ENCODE data around the gene MBD5. TPM values are rescaled to one million over a fixed set of nuclear protein-coding genes. Genes with fewer than 3 reads are reported as not detected.

The MBD5 gene
- total and polyA plus RNA-seq, 2 of the 4 experiments (the other 2 are of a cell fraction): 9.8 to 14.2 TPM

DNA sequence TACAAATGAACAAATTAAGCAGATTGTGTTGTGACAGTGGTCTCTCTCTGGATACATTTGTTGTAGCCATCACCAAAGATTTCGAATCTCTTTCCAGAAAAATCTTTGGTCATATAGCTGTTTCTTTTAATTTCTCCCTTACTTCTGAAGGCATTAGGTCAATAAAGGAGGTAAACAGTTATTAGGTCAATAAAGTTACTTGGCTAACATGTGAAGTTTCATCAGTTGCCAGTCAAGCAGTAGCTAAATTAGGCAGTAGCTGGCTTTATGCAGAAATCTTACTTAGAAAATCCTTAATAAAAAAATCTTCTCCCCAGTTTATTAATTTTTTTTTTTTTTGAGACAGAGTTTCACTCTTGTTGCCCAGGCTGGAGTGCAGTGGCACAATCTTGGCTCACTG lies 115.5 kb downstream of the MBD5 start:
- Histone ChIP-seq H2BK5ac (ENCODE audit: low read depth, low read length, poor library complexity, severe bottlenecking) (no peak overlapping the region), H2BK20ac (ENCODE audit: low read depth, low read length) (no peak overlapping the region), H3K4me2 (ENCODE audit: low read depth, low read length) (no peak overlapping the region), H3K18ac (ENCODE audit: low read depth, low read length) (no peak overlapping the region), H3K27ac (ENCODE audit: insufficient read depth, low read length) (no peak overlapping the region), H4K91ac (ENCODE audit: insufficient read depth, low read depth, low read length) (no peak overlapping the region), H3K14ac (replicated peaks; ENCODE audit: low read depth, low read length) (no peak overlapping the region), H3K36me3 (ENCODE audit: control insufficient read depth, insufficient read depth, low read length) (no peaks in the 10 kb centered on the region), H3K4me1 (ENCODE audit: control insufficient read depth, insufficient read depth, low read length) (peaks cover 2% of the 10 kb centered on the region), H3K9ac (ENCODE audit: low read depth, low read length) (no peak overlapping the region), H3K23ac (ENCODE audit: low read depth, low read length) (no peak overlapping the region), H4K8ac (ENCODE audit: low read depth in 2 of 2, low read length in 2 of 2) (no peak overlapping the region), H4K5ac (ENCODE audit: low read depth, low read length) (no peak overlapping the region), H2AK9ac (replicated peaks; ENCODE audit: low read depth, low read length, poor library complexity) (no peak overlapping the region), H2AK5ac (ENCODE audit: low read depth, low read length) (no peak overlapping the region), H3K9me1 (ENCODE audit: insufficient read depth, low read length) (no peaks in the 10 kb centered on the region), H4K20me1 (ENCODE audit: insufficient read depth, low read length) (no peaks in the 10 kb centered on the region), H3K9me3 (ENCODE audit: control insufficient read depth, insufficient read depth, low read length) (no peaks in the 10 kb centered on the region), H2BK120ac (ENCODE audit: low read depth, low read length) (no peak overlapping the region), H2BK15ac (ENCODE audit: low read depth, low read length) (no peak overlapping the region), H3K4ac (ENCODE audit: low read depth, low read length) (no peak overlapping the region), H3K27me3 (ENCODE audit: control insufficient read depth, insufficient read depth, low read length) (no peaks in the 10 kb centered on the region), H2AFZ (replicated peaks; ENCODE audit: low read length, poor library complexity) (no peak overlapping the region), H3K79me1 (ENCODE audit: low read depth in 1 of 2, low read length in 2 of 2) (peaks cover 3 to 17% of the 10 kb centered on the region in 2 experiments; a peak in 3 of 4 replicates), H3K56ac (ENCODE audit: extremely low read depth, insufficient read depth, low read length) (no peak overlapping the region), H3K4me3 (ENCODE audit: insufficient read depth, low read depth, low read length) (no peak overlapping the region)
- no peak for DNase-seq
- no TSS peak for BruUV-seq (replicated peaks)
- in situ Hi-C loops (cut with MboI; ENCODE audit: low sequenced_read_pairs): no loop called here
- dilution Hi-C loops (cut with HindIII; ENCODE audit: low sequenced_read_pairs, unreplicated experiment): no loop called here
- intact Hi-C loops (cut with micrococcal nuclease): loop anchor here (10.0 kb wide), 1 partner anchor 48 kb away; no protein-coding TSS in a partner anchor
- TF ChIP-seq POLR2A (IDR thresholded peaks at IDR 0.05; ENCODE audit: low read depth, low read length): no peak
- no peak for TF ChIP-seq RAD21 (IDR thresholded peaks at IDR 0.05; ENCODE audit: low read length)
- TF ChIP-seq NFE2L2 (IDR thresholded peaks at IDR 0.05; ENCODE audit: low read depth, low read length): no peak
- TF ChIP-seq, protein P1, sequence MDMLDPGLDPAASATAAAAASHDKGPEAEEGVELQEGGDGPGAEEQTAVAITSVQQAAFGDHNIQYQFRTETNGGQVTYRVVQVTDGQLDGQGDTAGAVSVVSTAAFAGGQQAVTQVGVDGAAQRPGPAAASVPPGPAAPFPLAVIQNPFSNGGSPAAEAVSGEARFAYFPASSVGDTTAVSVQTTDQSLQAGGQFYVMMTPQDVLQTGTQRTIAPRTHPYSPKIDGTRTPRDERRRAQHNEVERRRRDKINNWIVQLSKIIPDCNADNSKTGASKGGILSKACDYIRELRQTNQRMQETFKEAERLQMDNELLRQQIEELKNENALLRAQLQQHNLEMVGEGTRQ (IDR thresholded peaks at IDR 0.05; ENCODE audit: low read depth, low read length): no peak
- TF ChIP-seq MXI1 (IDR thresholded peaks at IDR 0.05; ENCODE audit: borderline replicate concordance, low read depth, low read length): no peak
- no peak for TF ChIP-seq MAFK (IDR thresholded peaks at IDR 0.05; ENCODE audit: low read depth, low read length)
- TF ChIP-seq RFX5 (IDR thresholded peaks at IDR 0.05; ENCODE audit: low read depth, low read length): no peak
- no peak for TF ChIP-seq MAZ (IDR thresholded peaks at IDR 0.05; ENCODE audit: borderline replicate concordance, low read depth, low read length)
- WGBS, 2 experiments (ENCODE audit: extremely low coverage in 2 of 2, insufficient read length in 1 of 2): no CpG with 5 or more reads among the region's 1 CpG
- POLR2A ChIA-PET (ENCODE audit: unreplicated experiment): no interaction called here
- ATAC-seq (ENCODE audit: low read depth): no peak
- CTCF ChIA-PET: interaction anchor here (0.6 kb wide), 1 partner anchor 11 kb away, joined by 3 read pairs; no protein-coding TSS in a partner anchor

Measured in IMR-90 (cell line).